Aorta (tissue), 5 donors: ENCODE data around the gene WDFY3. TPM values are rescaled to one million over a fixed set of nuclear protein-coding genes. Genes with fewer than 3 reads are reported as not detected.

ENCODE experiments used
- ATAC-seq: fragments of 200-7000 bp; cut with Tn5 transposase; one replicate; pipeline ENCODE4 v1.9.1; 2022; ENCODE audit warnings: moderate library complexity; ENCODE audit not compliant: low FRiP score
- DNase-seq, 2 donors: peaks; one replicate each; pipeline ENCODE4 v3.0.0-alpha.2; 2020
- H3K27ac ChIP-seq, 2 donors: one replicate each; pipeline ENCODE4 v1.5.1; 2013; ENCODE audit warnings: low read length in 2 of 2, mild to moderate bottlenecking in 2 of 2, moderate library complexity in 2 of 2, control low read depth in 1 of 2, inconsistent platforms in 1 of 2, low read depth in 1 of 2
- H3K27me3 ChIP-seq, 2 donors: one replicate each; pipeline ENCODE4 v1.6.1; 2013; ENCODE audit warnings: control low read depth in 1 of 2, low read length in 1 of 2, mild to moderate bottlenecking in 1 of 2, moderate library complexity in 1 of 2; ENCODE audit not compliant: insufficient read depth in 2 of 2, control insufficient read depth in 1 of 2
- H3K36me3 ChIP-seq, 2 donors: one replicate each; pipeline ENCODE4 v1.6.1; 2013; ENCODE audit warnings: control low read depth in 1 of 2, low read length in 1 of 2, mild to moderate bottlenecking in 1 of 2; ENCODE audit not compliant: insufficient read depth in 2 of 2, control insufficient read depth in 1 of 2
- H3K4me1 ChIP-seq, 2 donors: one replicate each; pipeline ENCODE4 v1.6.1; 2013; ENCODE audit warnings: low read length in 2 of 2, control low read depth in 1 of 2, mild to moderate bottlenecking in 1 of 2, moderate library complexity in 1 of 2; ENCODE audit not compliant: insufficient read depth in 2 of 2, control insufficient read depth in 1 of 2
- H3K4me3 ChIP-seq, 2 donors: one replicate each; pipeline ENCODE4 v1.5.1; 2013; ENCODE audit warnings: low read length in 2 of 2, control low read depth in 1 of 2, mild to moderate bottlenecking in 1 of 2
- H3K9me3 ChIP-seq: one replicate; pipeline ENCODE4 v1.6.1; 2013; ENCODE audit warnings: mild to moderate bottlenecking, low read length; ENCODE audit not compliant: control insufficient read depth
- WGBS, 2 donors: extraction: QIAGEN DNeasy Blood & Tissue Kit; methylation state at CpG; one replicate each; pipeline ENCODE4 v1.1.7; 2013; 5-methylcytosine and 5-hydroxymethylcytosine counted together
- intact Hi-C, 2 donors: fragments of 100-400 bp; cut with DNase I; formaldehyde crosslinking; loops; one replicate each; pipeline versions ENCODE4 v1.14.2 to v1.15.0; 2022
- polyA plus RNA-seq, 2 donors: library from polyadenylated mRNA; stranded (reverse); fragments of 200-250 nt; gene quantifications; one replicate each; pipeline ENCODE4 v1.2.3, GENCODE V29; 2013
- total RNA-seq, 2 donors: library from RNA; stranded (reverse); fragmentation: NEBNext Ultra II Directional; extraction: Animal tissue kit (Norgen Biotek cat#: 25700); gene quantifications; one replicate each; pipeline ENCODE4 v1.2.1, GENCODE V29; 2021
- donor health status: healthy with polysubstance abuse.
- donor health status: Bipolar disorder and iron deficiency.
- donor health status: DM: no; HTN: no; CAD: no.
- donor health status: DM: no; HTN: no; CAD: no.
- donor health status: DM: yes; HTN: yes; CAD: no.

The WDFY3 gene
- total and polyA plus RNA-seq, 4 donors, result 3.4 to 177 (median 69.5) TPM

DNA sequence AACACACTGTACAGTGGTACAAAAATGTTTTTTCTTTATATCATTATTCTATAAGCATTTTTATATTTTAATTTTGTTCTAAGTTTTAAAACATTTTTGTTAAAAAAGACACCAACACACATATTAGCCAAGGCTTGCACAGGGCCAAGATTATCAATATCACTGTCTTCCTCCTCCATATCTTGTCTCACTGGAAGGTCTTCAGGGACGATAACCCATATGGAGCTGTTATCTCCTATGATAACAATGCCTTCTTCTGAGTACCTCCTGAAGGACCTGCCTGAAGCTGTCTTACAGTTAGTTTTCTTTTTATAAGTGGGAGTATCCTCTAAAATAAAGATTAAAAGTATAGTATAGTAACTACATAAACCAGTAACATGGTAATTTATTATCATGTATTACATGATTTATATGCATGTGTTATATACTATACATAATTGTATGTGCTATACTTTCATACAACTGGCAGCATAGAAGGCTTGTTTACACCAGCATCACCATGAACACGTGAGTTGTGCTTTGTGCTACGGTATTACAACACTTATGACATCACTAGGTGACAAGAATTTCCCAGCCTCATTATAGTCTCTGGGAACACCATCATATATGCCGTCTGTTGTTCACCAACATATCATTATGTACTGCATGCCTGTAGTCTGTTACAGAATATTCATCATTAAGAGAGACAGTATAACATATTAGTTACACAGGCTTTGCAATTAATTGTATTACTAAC is 90.7 kb downstream of the WDFY3 start:
- ATAC-seq (no peak), DNase-seq (no peak)
- H3K4me3 ChIP-seq, result no peak overlapping the region
- peaks cover 0 to 3% of the 10 kb centered on the region in 2 donors for H3K36me3 ChIP-seq
- H3K27ac ChIP-seq, result no peak overlapping the region
- intact Hi-C loops, result no loop called here
- H3K9me3 ChIP-seq, result no peaks in the 10 kb centered on the region
- no peaks in the 10 kb centered on the region for H3K27me3 ChIP-seq
- WGBS, 2 donors, result 78 to 80% methylated on average over 4 of the region's 4 CpGs
- no peaks in the 10 kb centered on the region for H3K4me1 ChIP-seq

DNA sequence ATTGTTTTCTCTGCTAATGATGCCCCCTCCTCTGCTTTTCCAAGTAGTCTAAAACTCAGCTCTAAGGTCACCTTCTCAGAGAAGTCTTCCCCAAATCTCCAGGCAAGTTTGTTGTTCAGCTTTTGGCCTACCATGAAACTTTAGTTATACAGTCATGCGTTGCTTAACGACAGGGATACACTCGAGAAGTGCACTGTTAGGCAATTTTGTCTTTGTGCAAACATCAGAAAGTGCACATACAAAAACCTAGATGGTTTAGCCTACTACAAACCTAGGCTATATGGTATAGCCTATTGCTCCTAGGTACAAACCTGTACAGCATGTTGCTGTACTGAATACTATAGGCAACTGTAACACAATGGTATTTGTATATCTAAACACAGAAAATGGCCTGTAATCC is 91.9 kb downstream of the WDFY3 start:
- Histone ChIP-seq H3K4me3 (no peak overlapping the region), H3K27ac (no peak overlapping the region), H3K27me3 (no peaks in the 10 kb centered on the region), H3K4me1 (peaks cover 0 to 4% of the 10 kb centered on the region in 2 donors), H3K36me3 (no peaks in the 10 kb centered on the region), H3K9me3 (no peaks in the 10 kb centered on the region)
- DNase-seq (no peak), ATAC-seq (no peak)
- 96 to 98% methylated on average over 3 of the region's 3 CpGs for WGBS, 2 donors
- intact Hi-C loops, result no loop called here

DNA sequence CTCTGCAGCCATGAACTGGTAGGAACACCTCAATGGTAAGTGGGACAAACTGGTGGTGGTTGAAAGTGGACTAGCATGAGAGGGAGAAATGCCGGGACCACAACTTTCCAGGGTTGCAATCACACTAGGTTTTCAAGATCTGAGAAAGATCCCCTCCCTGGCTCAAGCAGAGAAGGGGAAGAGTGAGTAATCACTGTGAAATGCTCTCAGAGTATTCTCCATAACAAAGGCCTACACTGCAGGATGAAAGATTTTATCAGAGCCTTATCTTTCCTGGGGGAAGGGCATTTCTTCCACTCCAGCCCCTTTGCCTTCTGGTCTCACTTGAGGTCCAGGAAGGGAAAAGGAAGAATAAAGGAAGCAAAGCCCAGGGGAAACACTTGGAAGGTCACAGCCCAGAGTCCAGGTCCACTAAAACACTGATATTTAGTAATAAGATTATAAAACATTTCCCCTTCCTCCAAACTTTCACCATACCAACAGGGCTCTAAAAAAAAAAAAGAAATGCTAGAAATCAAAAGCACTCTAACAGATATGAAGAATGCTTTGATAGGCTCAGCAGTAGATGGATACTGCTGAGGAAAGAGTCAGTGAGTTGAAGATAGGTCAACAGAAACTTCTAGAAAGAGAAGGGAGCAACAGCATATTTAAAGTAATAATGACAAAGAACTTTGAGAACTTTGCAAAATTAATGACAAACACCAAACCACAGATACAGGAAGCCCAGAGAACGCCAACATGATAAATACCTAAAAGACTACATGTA is 95.9 kb downstream of the WDFY3 start:
- no peak overlapping the region for H3K27ac ChIP-seq
- H3K27me3 ChIP-seq, result no peaks in the 10 kb centered on the region
- intact Hi-C loops, result no loop called here
- DNase-seq, result no peak
- no peak overlapping the region for H3K4me3 ChIP-seq
- peaks cover 5 to 6% of the 10 kb centered on the region in 2 donors for H3K4me1 ChIP-seq
- no peaks in the 10 kb centered on the region for H3K36me3 ChIP-seq
- H3K9me3 ChIP-seq, result no peaks in the 10 kb centered on the region
- ATAC-seq, result no peak
- WGBS, 2 donors, result 81 to 91% methylated on average over 2 of the region's 2 CpGs

DNA sequence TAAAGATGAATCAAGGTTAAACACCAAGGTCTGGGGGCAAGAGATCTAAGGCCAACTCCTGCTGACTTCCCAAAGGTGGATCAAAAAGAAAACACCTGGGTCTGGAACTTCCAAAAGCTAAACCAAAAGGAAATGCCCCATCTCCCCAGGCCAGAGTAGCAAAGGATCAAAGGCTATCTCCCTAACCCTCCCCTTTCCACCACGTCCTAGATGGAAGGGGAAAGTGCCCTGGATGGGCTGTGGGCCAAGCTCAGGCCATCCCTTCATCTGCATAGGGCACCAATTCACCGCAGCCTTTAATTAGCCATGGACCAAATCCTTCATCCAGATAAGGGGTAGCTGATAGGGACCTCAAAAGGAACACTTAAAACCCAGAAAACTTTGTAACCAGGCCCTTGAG is 100.2 kb downstream of the WDFY3 start:
- Histone ChIP-seq H3K27me3 (no peaks in the 10 kb centered on the region), H3K4me3 (no peak overlapping the region), H3K36me3 (no peaks in the 10 kb centered on the region), H3K9me3 (no peaks in the 10 kb centered on the region), H3K4me1 (peaks cover 5 to 7% of the 10 kb centered on the region in 2 donors), H3K27ac (no peak overlapping the region)
- DNase-seq (no peak), ATAC-seq (no peak)
- 82 to 89% methylated on average over 2 of the region's 2 CpGs for WGBS, 2 donors
- intact Hi-C loops, result no loop called here

GRCh38 chr4:84865600-84865999 is 100.9 kb downstream of the WDFY3 start:
- no peak overlapping the region for H3K4me3 ChIP-seq
- no peak overlapping the region for H3K27ac ChIP-seq
- no peaks in the 10 kb centered on the region for H3K36me3 ChIP-seq
- H3K4me1 ChIP-seq, result peaks cover 5 to 7% of the 10 kb centered on the region in 2 donors
- DNase-seq (no peak), ATAC-seq (no peak)
- H3K27me3 ChIP-seq, result no peaks in the 10 kb centered on the region
- no peaks in the 10 kb centered on the region for H3K9me3 ChIP-seq
- 79 to 84% methylated on average over 2 of the region's 2 CpGs for WGBS, 2 donors
- intact Hi-C loops, result no loop called here

DNA sequence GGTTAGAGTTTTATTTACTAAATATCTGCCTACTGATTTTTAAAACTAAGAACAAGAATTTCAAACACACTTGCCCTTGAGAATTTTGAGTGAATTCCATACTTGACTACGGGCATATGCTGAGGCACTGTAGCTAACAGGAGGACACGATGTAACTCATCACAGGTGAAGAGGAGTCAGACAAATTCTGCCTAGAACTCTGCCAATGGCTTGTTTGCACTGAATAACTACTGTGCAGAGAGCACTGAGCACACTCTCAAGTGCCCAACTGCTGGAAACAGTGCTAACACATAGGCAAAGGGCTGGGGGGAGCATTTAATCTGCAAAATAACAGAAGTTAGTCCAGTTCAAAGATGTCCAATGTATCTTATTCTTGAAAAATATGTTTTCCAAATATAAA is 104.4 kb downstream of the WDFY3 start:
- 88 to 92% methylated on average over 2 of the region's 2 CpGs for WGBS, 2 donors
- Histone ChIP-seq H3K9me3 (no peaks in the 10 kb centered on the region), H3K4me1 (peaks cover 0 to 1% of the 10 kb centered on the region in 2 donors), H3K4me3 (no peak overlapping the region), H3K27me3 (no peaks in the 10 kb centered on the region), H3K27ac (peak overlapping the region in 1 of 2 donors; percentile 51), H3K36me3 (no peaks in the 10 kb centered on the region)
- ATAC-seq (no peak), DNase-seq (no peak)
- intact Hi-C loops, result no loop called here

DNA sequence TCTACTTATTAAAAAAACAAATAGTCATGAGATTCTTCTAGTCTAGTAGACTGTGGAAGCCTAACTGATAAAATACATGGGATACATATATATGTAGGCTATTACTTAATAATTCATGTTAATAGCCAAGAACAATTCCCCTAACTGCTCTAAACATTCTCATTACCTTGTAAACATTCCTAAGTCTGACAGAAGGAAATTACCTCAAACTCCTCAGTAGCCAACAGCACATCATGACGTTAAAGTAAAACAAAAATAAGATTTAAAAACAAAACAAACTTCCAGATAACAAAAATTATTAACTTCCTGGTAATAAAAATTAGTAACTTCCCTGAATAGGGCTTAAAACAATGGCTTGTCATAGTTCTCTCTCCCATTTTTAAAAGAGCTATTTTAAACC is 109.2 kb downstream of the WDFY3 start:
- Histone ChIP-seq H3K27ac (no peak overlapping the region), H3K4me1 (peaks cover 0 to 3% of the 10 kb centered on the region in 2 donors), H3K9me3 (no peaks in the 10 kb centered on the region), H3K27me3 (no peaks in the 10 kb centered on the region), H3K4me3 (no peak overlapping the region), H3K36me3 (no peaks in the 10 kb centered on the region)
- ATAC-seq (no peak), DNase-seq (no peak)
- WGBS, 2 donors, result 30 to 48% methylated on average over 1 of the region's 1 CpG
- intact Hi-C loops, result loop anchor here in 1 of 2 donors (10.0 kb wide), 1 partner anchor 108 kb away; the partner anchor contains the start of gene WDFY3

DNA sequence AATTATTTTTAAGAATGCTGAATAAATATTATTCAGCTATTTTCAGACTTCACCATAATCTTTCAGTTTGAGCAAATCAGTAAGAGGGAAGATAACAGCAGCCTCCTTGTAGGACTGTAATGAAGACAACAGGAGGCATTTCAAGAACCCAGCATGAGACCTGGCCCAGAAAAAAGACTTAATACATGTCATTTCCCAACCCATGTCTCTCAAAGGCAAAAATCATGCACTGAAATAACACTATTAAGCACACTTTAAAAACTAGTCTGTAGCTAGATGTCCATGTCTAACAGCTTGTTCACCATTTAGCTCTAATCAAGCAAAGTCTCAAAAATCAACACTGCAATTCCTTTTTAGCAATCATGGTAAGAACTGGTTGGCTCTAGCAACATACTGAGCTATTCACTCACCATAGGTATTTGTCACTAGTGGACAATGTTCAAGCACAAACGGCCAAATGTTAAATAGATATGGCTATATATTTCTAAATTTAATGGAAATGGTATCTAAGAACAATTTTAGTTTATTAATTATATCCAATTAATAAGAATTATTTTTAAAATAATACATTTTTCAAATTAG is 109.9 kb downstream of the WDFY3 start:
- Histone ChIP-seq H3K36me3 (no peaks in the 10 kb centered on the region), H3K27ac (no peak overlapping the region), H3K4me1 (peaks cover 0 to 2% of the 10 kb centered on the region in 2 donors), H3K4me3 (no peak overlapping the region), H3K9me3 (no peaks in the 10 kb centered on the region), H3K27me3 (no peaks in the 10 kb centered on the region)
- intact Hi-C loops, result loop anchor here in 1 of 2 donors (10.0 kb wide), 1 partner anchor 108 kb away; the partner anchor contains the start of gene WDFY3
- no peak for DNase-seq
- no peak for ATAC-seq
- 29 to 30% methylated on average over 1 of the region's 1 CpG for WGBS, 2 donors
